Endothelial cell of umbilical vein (primary cell): Measurements from ENCODE around the gene ERCC2.

Experiments used
- EZH2 ChIP-seq: IDR thresholded peaks from 2 replicates; pipeline ENCODE4 v1.6.1; 2012; ENCODE audit warnings: borderline replicate concordance, low read depth, mild to moderate bottlenecking, moderate library complexity, low read length, inconsistent platforms; ENCODE audit not compliant: severe bottlenecking
- FOS ChIP-seq: IDR thresholded peaks from 2 replicates; pipeline ENCODE4 v1.6.1; 2011; ENCODE audit warnings: mild to moderate bottlenecking, low read length, moderate library complexity, borderline replicate concordance; ENCODE audit not compliant: insufficient read depth
- GATA2 ChIP-seq: IDR thresholded peaks from 2 replicates; pipeline ENCODE4 v1.7.0; 2011; ENCODE audit warnings: low read depth, mild to moderate bottlenecking, moderate library complexity, mixed read lengths, low read length; ENCODE audit not compliant: insufficient read length, insufficient read depth
- JUN ChIP-seq: IDR thresholded peaks from 2 replicates; pipeline ENCODE4 v1.6.1; 2011; ENCODE audit warnings: borderline replicate concordance, low read depth; ENCODE audit not compliant: insufficient read length, insufficient read depth
- MYC ChIP-seq: IDR thresholded peaks from one replicate; pipeline ENCODE4 v1.6.1; 2011; ENCODE audit warnings: mild to moderate bottlenecking, low read depth, low read length
- POLR2A ChIP-seq: IDR thresholded peaks from 2 replicates; pipeline ENCODE4 v1.6.1; 2012; ENCODE audit warnings: low read depth, mild to moderate bottlenecking, control low read depth, low read length
- POLR2AphosphoS5 ChIP-seq: IDR thresholded peaks from 2 replicates; pipeline ENCODE4 v1.6.1; 2012; ENCODE audit warnings: low read depth, mild to moderate bottlenecking, control low read depth, low read length, moderate library complexity; ENCODE audit not compliant: insufficient read depth
- TF ChIP-seq, protein P1 (sequence below), 2 donors: IDR thresholded peaks; 1 replicate in 1 of 2; 2 replicates in 1 of 2; pipeline ENCODE4 v1.5.1; 2011; ENCODE audit warnings: low read length in 2 of 2, mild to moderate bottlenecking in 2 of 2, moderate library complexity in 2 of 2, control low read depth in 1 of 2, inconsistent platforms in 1 of 2, low read depth in 1 of 2; ENCODE audit not compliant: insufficient read depth in 1 of 2; ENCODE audit errors: extremely low read depth in 1 of 2
- TF ChIP-seq, protein P2 (sequence below): IDR thresholded peaks from 2 replicates; pipeline ENCODE4 v1.6.1; 2011; ENCODE audit not compliant: insufficient read depth, insufficient read length

DNA sequence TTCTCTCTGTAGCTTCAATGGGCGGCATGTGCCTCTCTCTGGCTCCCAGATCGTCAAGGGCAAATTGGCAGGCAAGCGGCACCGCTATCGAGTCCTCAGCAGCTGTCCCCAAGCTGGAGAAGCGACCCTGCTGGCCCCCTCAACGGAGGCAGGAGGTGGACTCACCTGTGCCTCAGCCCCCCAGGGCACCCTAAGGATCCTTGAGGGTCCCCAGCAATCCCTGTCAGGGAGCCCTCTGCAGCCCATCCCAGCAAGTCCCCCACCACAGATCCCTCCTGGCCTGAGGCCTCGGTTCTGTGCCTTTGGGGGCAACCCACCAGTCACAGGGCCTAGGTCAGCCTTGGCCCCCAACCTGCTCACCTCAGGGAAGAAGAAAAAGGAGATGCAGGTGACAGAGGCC lies 37.7 kb upstream of the ERCC2 start:
- TF ChIP-seq MYC (no peak), POLR2AphosphoS5 (no peak), EZH2 (no peak), POLR2A (no peak), JUN (no peak), FOS (no peak), GATA2 (no peak)
- TF ChIP-seq, protein P1, sequence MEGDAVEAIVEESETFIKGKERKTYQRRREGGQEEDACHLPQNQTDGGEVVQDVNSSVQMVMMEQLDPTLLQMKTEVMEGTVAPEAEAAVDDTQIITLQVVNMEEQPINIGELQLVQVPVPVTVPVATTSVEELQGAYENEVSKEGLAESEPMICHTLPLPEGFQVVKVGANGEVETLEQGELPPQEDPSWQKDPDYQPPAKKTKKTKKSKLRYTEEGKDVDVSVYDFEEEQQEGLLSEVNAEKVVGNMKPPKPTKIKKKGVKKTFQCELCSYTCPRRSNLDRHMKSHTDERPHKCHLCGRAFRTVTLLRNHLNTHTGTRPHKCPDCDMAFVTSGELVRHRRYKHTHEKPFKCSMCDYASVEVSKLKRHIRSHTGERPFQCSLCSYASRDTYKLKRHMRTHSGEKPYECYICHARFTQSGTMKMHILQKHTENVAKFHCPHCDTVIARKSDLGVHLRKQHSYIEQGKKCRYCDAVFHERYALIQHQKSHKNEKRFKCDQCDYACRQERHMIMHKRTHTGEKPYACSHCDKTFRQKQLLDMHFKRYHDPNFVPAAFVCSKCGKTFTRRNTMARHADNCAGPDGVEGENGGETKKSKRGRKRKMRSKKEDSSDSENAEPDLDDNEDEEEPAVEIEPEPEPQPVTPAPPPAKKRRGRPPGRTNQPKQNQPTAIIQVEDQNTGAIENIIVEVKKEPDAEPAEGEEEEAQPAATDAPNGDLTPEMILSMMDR (IDR thresholded peaks at IDR 0.05; ENCODE audit: extremely low read depth in 1 of 2, insufficient read depth in 1 of 2, low read depth in 1 of 2, low read length in 2 of 2): no peak
- TF ChIP-seq, protein P2, sequence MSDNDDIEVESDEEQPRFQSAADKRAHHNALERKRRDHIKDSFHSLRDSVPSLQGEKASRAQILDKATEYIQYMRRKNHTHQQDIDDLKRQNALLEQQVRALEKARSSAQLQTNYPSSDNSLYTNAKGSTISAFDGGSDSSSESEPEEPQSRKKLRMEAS: no peak
